ENCODE results near the gene TBC1D1.

DNA sequence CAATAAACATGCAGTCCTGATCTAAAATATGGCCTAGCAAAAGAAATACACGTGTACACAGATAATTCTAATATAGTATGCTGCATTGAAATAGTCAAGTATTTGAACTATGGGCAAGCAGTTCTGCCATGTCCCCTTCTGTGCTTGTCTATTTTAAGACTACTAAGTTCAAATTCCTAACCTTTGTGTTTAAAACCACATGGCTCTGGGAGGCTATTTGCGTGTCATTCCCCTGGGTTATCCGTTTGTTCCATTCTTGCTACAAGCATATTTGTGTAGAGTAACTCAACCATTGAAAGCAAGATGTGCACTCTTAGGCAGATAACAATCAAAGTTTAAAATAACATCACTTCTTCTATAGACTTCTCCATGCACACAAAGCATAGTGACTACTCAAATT, 25.4 kb upstream of the TBC1D1 start:
- TF ChIP-seq OSR1 (CRISPR knock-in tag; IDR thresholded peaks at IDR 0.05) (no peak), ARNTL (CRISPR knock-in tag; IDR thresholded peaks at IDR 0.05; ENCODE audit: borderline replicate concordance, low read depth) (no peak)
